A673 (cell line): Measurements from ENCODE around the gene CACNA2D3. TPM values are rescaled to one million over a fixed set of nuclear protein-coding genes. Genes with fewer than 3 reads are reported as not detected.

Experiments
- BruUV-seq: library from RNA; stranded (reverse); fragments of 400-500 nt; replicated peaks from 2 replicates; lab custom pipeline; 2021; lab: Mats Ljungman, UMichigan
- CTCF ChIA-PET: fragments of 300-600 bp; sonication (Branson Sonifier 250); formaldehyde crosslinking; loops from one replicate; lab custom pipeline; 2022; ENCODE audit warnings: antibody characterized with exemption; lab: Charles Lee
- POLR2A ChIA-PET: fragments of 300-600 bp; sonication (Branson Sonifier 250); formaldehyde crosslinking; loops from one replicate; lab custom pipeline; 2022; ENCODE audit warnings: antibody characterized with exemption; ENCODE audit not compliant: low non-redundant PET; lab: Charles Lee
- DNase-seq: peaks from one replicate; pipeline ENCODE4 v3.0.0-alpha.2; 2015; ENCODE audit warnings: low spot score
- H3K27ac ChIP-seq: fragments of 200-600 bp; sonication (generic); 2 replicates; pipeline ENCODE4 v1.5.1; 2016; ENCODE audit warnings: mixed run types, low read depth, mild to moderate bottlenecking, mixed read lengths, antibody characterized with exemption, low read length; ENCODE audit not compliant: poor library complexity, severe bottlenecking
- H3K27me3 ChIP-seq: fragments of 200-600 bp; sonication (generic); replicated peaks from 2 replicates; pipeline ENCODE4 v1.6.1; 2017; ENCODE audit warnings: mixed run types, low read depth, mild to moderate bottlenecking, mixed read lengths, antibody characterized with exemption, low read length; ENCODE audit not compliant: insufficient read depth, poor library complexity
- H3K36me3 ChIP-seq: fragments of 200-600 bp; sonication (generic); 2 replicates; pipeline ENCODE4 v1.6.1; 2016; ENCODE audit warnings: mixed run types, mild to moderate bottlenecking, mixed read lengths, antibody characterized with exemption, low read length; ENCODE audit not compliant: insufficient read depth, poor library complexity, severe bottlenecking
- H3K4me1 ChIP-seq: fragments of 200-600 bp; sonication (generic); 2 replicates; pipeline ENCODE4 v1.6.1; 2017; ENCODE audit warnings: mixed run types, mild to moderate bottlenecking, mixed read lengths, antibody characterized with exemption, low read length; ENCODE audit not compliant: insufficient read depth, poor library complexity, severe bottlenecking
- H3K4me3 ChIP-seq: fragments of 200-600 bp; sonication (generic); 2 replicates; pipeline ENCODE4 v1.5.1; 2016; ENCODE audit warnings: low read depth, mixed run types, mild to moderate bottlenecking, mixed read lengths, low read length; ENCODE audit not compliant: poor library complexity, severe bottlenecking
- H3K9me3 ChIP-seq: fragments of 200-600 bp; sonication (generic); 2 replicates; pipeline ENCODE4 v1.6.1; 2016; ENCODE audit warnings: mixed run types, low read depth, mild to moderate bottlenecking, mixed read lengths, antibody characterized with exemption, low read length; ENCODE audit not compliant: poor library complexity, severe bottlenecking
- CTCF ChIP-seq: fragments of 300-800, 200-600 bp; sonication (generic); conservative IDR thresholded peaks from 2 replicates; pipeline ENCODE4 v1.5.1; 2017; ENCODE audit warnings: low read depth, mild to moderate bottlenecking, antibody characterized with exemption, low read length, moderate library complexity, mixed read lengths
- EZH2 ChIP-seq: fragments of 200-600 bp; sonication (generic); IDR thresholded peaks from 2 replicates; pipeline ENCODE4 v1.6.1; 2017; ENCODE audit warnings: borderline replicate concordance, low read depth, mild to moderate bottlenecking, mixed read lengths, antibody characterized with exemption, low read length; ENCODE audit not compliant: poor library complexity, severe bottlenecking
- intact Hi-C: fragments of 100-400 bp; cut with micrococcal nuclease; formaldehyde crosslinking; loops from one replicate; pipeline ENCODE4 v1.10.0; 2022; ENCODE audit not compliant: unreplicated experiment
- total RNA-seq: library from RNA; stranded (reverse); gene quantifications from 2 replicates; pipeline ENCODE4 v1.2.3, GENCODE V29; 2021

The CACNA2D3 gene
- total RNA-seq, 1 experiment from 2014 or later, result not detected

- H3K4me1 ChIP-seq, result no peaks in the 10 kb centered on the region
- no peak for TF ChIP-seq CTCF
- no peak for TF ChIP-seq EZH2
- no TSS peak for BruUV-seq
- ChIA-PET CTCF (no interaction called here), POLR2A (no interaction called here)
- no peak overlapping the region for H3K27ac ChIP-seq
- H3K27me3 ChIP-seq, result peaks cover 22% of the 10 kb centered on the region
- intact Hi-C loops, result no loop called here
- no peak for DNase-seq
- no peaks in the 10 kb centered on the region for H3K36me3 ChIP-seq
- no peak overlapping the region for H3K4me3 ChIP-seq
- no peaks in the 10 kb centered on the region for H3K9me3 ChIP-seq
Observed at GRCh38 chr3:54127499-54128056, 5.2 kb downstream of the CACNA2D3 start.

GRCh38 chr3:54131026-54131605 lies 8.8 kb downstream of the CACNA2D3 start:
- H3K4me1 ChIP-seq, result no peaks in the 10 kb centered on the region
- H3K9me3 ChIP-seq, result no peaks in the 10 kb centered on the region
- intact Hi-C loops, result no loop called here
- DNase-seq, result no peak
- no TSS peak for BruUV-seq
- CTCF ChIA-PET, result no interaction called here
- POLR2A ChIA-PET, result no interaction called here
- no peaks in the 10 kb centered on the region for H3K27me3 ChIP-seq
- H3K36me3 ChIP-seq, result no peaks in the 10 kb centered on the region
- TF ChIP-seq CTCF (no peak), EZH2 (no peak)
- no peak overlapping the region for H3K27ac ChIP-seq
- H3K4me3 ChIP-seq, result no peak overlapping the region

- Histone ChIP-seq H3K27me3 (no peaks in the 10 kb centered on the region), H3K4me3 (no peak overlapping the region), H3K36me3 (no peaks in the 10 kb centered on the region), H3K4me1 (no peaks in the 10 kb centered on the region), H3K9me3 (no peaks in the 10 kb centered on the region), H3K27ac (no peak overlapping the region)
- BruUV-seq, result no TSS peak
- no peak for DNase-seq
- intact Hi-C loops, result no loop called here
- CTCF ChIA-PET, result no interaction called here
- POLR2A ChIA-PET, result no interaction called here
- TF ChIP-seq CTCF (no peak), EZH2 (no peak)
Observed at GRCh38 chr3:54131890-54132289, 9.5 kb downstream of the CACNA2D3 start.
